H1 (cell line): ENCODE results near the gene TMEM165. TPM values are rescaled to one million over a fixed set of nuclear protein-coding genes. Genes with fewer than 3 reads are reported as not detected.

Experiments
- CTCF ChIA-PET: fragments of 300-600 bp; sonication (Branson Sonifier 250); formaldehyde crosslinking; loops from one replicate; lab custom pipeline; 2021; ENCODE audit not compliant: partially characterized antibody; lab: Charles Lee
- POLR2A ChIA-PET: fragments of 300-600 bp; sonication (Branson Sonifier 250); formaldehyde crosslinking; loops from one replicate; lab custom pipeline; 2021; ENCODE audit warnings: inconsistent platforms; ENCODE audit not compliant: partially characterized antibody; lab: Charles Lee
- DNase-seq, 2 experiments: peaks; one replicate each; pipeline versions ENCODE4 v3.0.0 to v3.0.0-alpha.2; 2010 to 2022; ENCODE audit warnings: low spot score in 2 of 2, low read depth in 1 of 2, mixed read lengths in 1 of 2
- FAIRE-seq: peaks from 2 replicates; lab custom pipeline; 2011; peaks lifted over from hg19 to GRCh38; lab: Jason Lieb, UNC
- H2AFZ ChIP-seq: 2 replicates; pipeline ENCODE4 v1.8.1; 2012; ENCODE audit warnings: low read length, inconsistent platforms
- H2AK5ac ChIP-seq: 2 replicates; pipeline ENCODE4 v1.6.1; 2013; ENCODE audit warnings: low read depth, low read length
- H2BK120ac ChIP-seq: replicated peaks from 2 replicates; pipeline ENCODE3; 2013; ENCODE audit warnings: low read depth, low read length, inconsistent platforms
- H2BK12ac ChIP-seq: 2 replicates; pipeline ENCODE4 v1.6.1; 2013; ENCODE audit warnings: low read depth, low read length
- H2BK15ac ChIP-seq: 2 replicates; pipeline ENCODE4 v1.6.1; 2013; ENCODE audit warnings: low read length
- H2BK20ac ChIP-seq: 2 replicates; pipeline ENCODE4 v1.6.1; 2013; ENCODE audit warnings: low read length
- H2BK5ac ChIP-seq: 2 replicates; pipeline ENCODE4 v1.6.1; 2013; ENCODE audit warnings: low read depth, low read length
- H3K14ac ChIP-seq: 2 replicates; pipeline ENCODE4 v1.6.1; 2013; ENCODE audit warnings: inconsistent platforms; ENCODE audit not compliant: insufficient read length
- H3K18ac ChIP-seq: 2 replicates; pipeline ENCODE4 v1.6.1; 2013; ENCODE audit warnings: low read length; ENCODE audit errors: extremely low read depth
- H3K23ac ChIP-seq: 2 replicates; pipeline ENCODE4 v1.6.1; 2013; ENCODE audit warnings: inconsistent platforms; ENCODE audit not compliant: insufficient read length
- H3K23me2 ChIP-seq: 2 replicates; pipeline ENCODE4 v1.6.1; 2013; ENCODE audit warnings: low read depth, low read length
- H3K27ac ChIP-seq: 2 replicates; pipeline ENCODE4 v1.6.1; 2011; ENCODE audit warnings: low read depth, low read length, inconsistent platforms
- H3K27me3 ChIP-seq, 4 experiments: replicated peaks in 1 of 4; 1 replicate in 1 of 4; 2 replicates in 3 of 4; pipeline versions ENCODE4 v1.6.1 to v1.8.1; 2011 to 2013; ENCODE audit warnings: low read length in 3 of 4, mild to moderate bottlenecking in 3 of 4, inconsistent platforms in 2 of 4, mixed read lengths in 2 of 4, moderate library complexity in 1 of 4; ENCODE audit not compliant: control insufficient read depth in 3 of 4, insufficient read depth in 3 of 4; ENCODE audit errors: extremely low read depth in 1 of 4
- H3K36me3 ChIP-seq, 4 experiments: 2 replicates each; pipeline versions ENCODE4 v1.6.1 to v1.8.1; 2011 to 2013; ENCODE audit warnings: mild to moderate bottlenecking in 4 of 4, low read length in 3 of 4, moderate library complexity in 2 of 4, control low read depth in 1 of 4, inconsistent platforms in 1 of 4; ENCODE audit not compliant: insufficient read depth in 4 of 4, control insufficient read depth in 2 of 4
- H3K4ac ChIP-seq: replicated peaks from 2 replicates; pipeline ENCODE3; 2013; ENCODE audit warnings: low read length, low read depth, mixed read lengths, inconsistent platforms; ENCODE audit not compliant: insufficient read length
- H3K4me1 ChIP-seq, 4 experiments: replicated peaks in 1 of 4; 1 replicate in 1 of 4; 2 replicates in 3 of 4; pipeline versions ENCODE4 v1.6.1 to v1.8.1; 2011 to 2013; ENCODE audit warnings: low read length in 3 of 4, inconsistent platforms in 2 of 4, mixed read lengths in 1 of 4; ENCODE audit not compliant: insufficient read depth in 4 of 4, control insufficient read depth in 3 of 4
- H3K4me2 ChIP-seq, 2 experiments: 2 replicates each; pipeline versions ENCODE4 v1.6.1 to v1.8.1; 2011 to 2013; ENCODE audit warnings: low read depth in 2 of 2, low read length in 2 of 2, control low read depth in 1 of 2, inconsistent platforms in 1 of 2, mild to moderate bottlenecking in 1 of 2; ENCODE audit not compliant: insufficient read depth in 1 of 2
- H3K4me3 ChIP-seq, 4 experiments: fragments of 200-600, 300-600 bp in 1 of 4; sonication (generic), shearing (Covaris generic), sonication (Bioruptor Twin) in 1 of 4; 2 replicates each; pipeline versions ENCODE4 v1.5.1 to v1.8.1; 2011 to 2016; ENCODE audit warnings: low read length in 4 of 4, low read depth in 3 of 4, control low read depth in 2 of 4, inconsistent platforms in 2 of 4, mild to moderate bottlenecking in 2 of 4, mixed read lengths in 1 of 4, moderate library complexity in 1 of 4; ENCODE audit not compliant: insufficient read depth in 2 of 4; ENCODE audit errors: extremely low read depth in 1 of 4
- H3K56ac ChIP-seq: replicated peaks from 2 replicates; pipeline ENCODE3; 2013; ENCODE audit warnings: low read depth, mild to moderate bottlenecking, mixed read lengths, low read length, inconsistent platforms; ENCODE audit not compliant: insufficient read length
- H3K79me1 ChIP-seq: 2 replicates; pipeline ENCODE4 v1.6.1; 2013; ENCODE audit warnings: low read depth, low read length, control low read depth
- H3K79me2 ChIP-seq, 2 experiments: 2 replicates each; pipeline versions ENCODE4 v1.6.1 to v1.8.1; 2012 to 2013; ENCODE audit warnings: low read length in 2 of 2, mild to moderate bottlenecking in 2 of 2, inconsistent platforms in 1 of 2; ENCODE audit not compliant: insufficient read depth in 2 of 2, control insufficient read depth in 1 of 2
- H3K9ac ChIP-seq, 4 experiments: replicated peaks in 1 of 4; 1 replicate in 1 of 4; 2 replicates in 3 of 4; pipeline versions ENCODE4 v1.6.1 to v1.8.1; 2011 to 2013; ENCODE audit warnings: low read depth in 3 of 4, low read length in 3 of 4, control low read depth in 2 of 4, mild to moderate bottlenecking in 2 of 4, moderate library complexity in 2 of 4, inconsistent platforms in 1 of 4; ENCODE audit errors: extremely low read depth in 1 of 4
- H3K9me3 ChIP-seq, 2 experiments: 2 replicates each; pipeline versions ENCODE4 v1.6.1 to v1.8.1; 2012 to 2013; ENCODE audit warnings: mild to moderate bottlenecking in 2 of 2, moderate library complexity in 2 of 2, control low read depth in 1 of 2, inconsistent platforms in 1 of 2, low read depth in 1 of 2, low read length in 1 of 2, mixed read lengths in 1 of 2; ENCODE audit not compliant: insufficient read depth in 2 of 2
- H4K20me1 ChIP-seq, 2 experiments: replicated peaks in 1 of 2; 2 replicates each; pipeline versions ENCODE3 to v1.8.1; 2011 to 2013; ENCODE audit warnings: inconsistent platforms in 2 of 2, low read length in 2 of 2, mild to moderate bottlenecking in 1 of 2; ENCODE audit not compliant: insufficient read depth in 2 of 2, control insufficient read depth in 1 of 2
- H4K5ac ChIP-seq: 2 replicates; pipeline ENCODE4 v1.6.1; 2013; ENCODE audit warnings: low read length, low read depth, mixed read lengths, inconsistent platforms; ENCODE audit not compliant: insufficient read length
- H4K8ac ChIP-seq: 2 replicates; pipeline ENCODE4 v1.8.0; 2013; ENCODE audit warnings: mild to moderate bottlenecking, moderate library complexity, low read length, inconsistent platforms; ENCODE audit not compliant: insufficient read depth; ENCODE audit errors: extremely low read depth
- H4K91ac ChIP-seq: replicated peaks from 2 replicates; pipeline ENCODE3; 2013; ENCODE audit warnings: low read length, mixed read lengths, inconsistent platforms; ENCODE audit not compliant: insufficient read length
- FOSL1 ChIP-seq: IDR thresholded peaks from 2 replicates; pipeline ENCODE4 v1.6.1; 2011; ENCODE audit warnings: mild to moderate bottlenecking, low read depth, low read length, moderate library complexity; ENCODE audit not compliant: insufficient read depth
- SAP30 ChIP-seq: fragments of 300-600 bp; sonication (generic); IDR thresholded peaks from 2 replicates; pipeline ENCODE4 v1.7.1; 2012; ENCODE audit warnings: low read length, moderate library complexity, mild to moderate bottlenecking, inconsistent platforms; ENCODE audit not compliant: insufficient read depth, insufficient replicate concordance
- SUZ12 ChIP-seq: fragments of 200-600 bp; sonication (generic); IDR thresholded peaks from 2 replicates; pipeline ENCODE4 v1.6.1; 2012; ENCODE audit warnings: mild to moderate bottlenecking, inconsistent platforms, low read length, moderate library complexity, mixed read lengths
- USF2 ChIP-seq: IDR thresholded peaks from 2 replicates; pipeline ENCODE4 v1.6.1; 2011; ENCODE audit warnings: low read length, improper control_type of control experiment
- polyA plus RNA-seq, 7 experiments: library from polyadenylated mRNA; depleted of rRNA in 3 of 7; stranded (reverse) in 5 of 7; unstranded in 2 of 7; fragments of >200 nt in 5 of 7; fragments of 200-250 nt in 2 of 7; gene quantifications; 1 replicate in 5 of 7; 2 replicates in 1 of 7; 4 replicates in 1 of 7; pipeline versions ENCODE4 v1.2.1 to v1.2.3, GENCODE V29; 2011 to 2013; ENCODE audit warnings: missing spikeins in 2 of 7, mixed read lengths in 2 of 7
- total RNA-seq: library from RNA; stranded (reverse); fragmentation: NEBNext Ultra II Directional; extraction: Animal tissue kit (Norgen Biotek cat#: 25700); gene quantifications from 2 replicates; pipeline ENCODE4 v1.2.1, GENCODE V29; 2021

The TMEM165 gene
- total and polyA plus RNA-seq, 2 of the 8 experiments (the other 6 are each of a cell fraction or from before 2014, with no cell fraction given): 85.5 to 125 TPM

GRCh38 chr4:55351824-55352223 lies 43.9 kb upstream of the TMEM165 start:
- Histone ChIP-seq H3K27ac (no peak overlapping the region), H4K91ac (no peak overlapping the region), H2BK5ac (no peak overlapping the region), H2BK120ac (no peak overlapping the region), H2AFZ (no peak overlapping the region), H2BK20ac (no peak overlapping the region), H4K5ac (no peak overlapping the region), H3K36me3 (peaks cover 0 to 13% (median 0%) of the 10 kb centered on the region in 4 experiments; a peak in 2 of 8 replicates), H3K9ac (no peak overlapping the region), H3K9me3 (peaks cover 0 to 4% of the 10 kb centered on the region in 2 experiments; a peak in 1 of 4 replicates), H3K14ac (no peak overlapping the region), H3K4ac (no peak overlapping the region), H3K56ac (no peak overlapping the region), H3K18ac (no peak overlapping the region), H4K8ac (no peak overlapping the region), H2BK12ac (no peak overlapping the region), H4K20me1 (no peaks in the 10 kb centered on the region), H3K4me2 (no peak overlapping the region), H3K23me2 (no peaks in the 10 kb centered on the region), H3K79me2 (no peaks in the 10 kb centered on the region), H3K79me1 (no peaks in the 10 kb centered on the region), H3K4me1 (peaks cover 0 to 5% (median under 1%) of the 10 kb centered on the region in 4 experiments; a peak in 6 of 7 replicates), H3K4me3 (no peak overlapping the region), H2BK15ac (no peak overlapping the region), H3K27me3 (no peaks in the 10 kb centered on the region), H3K23ac (no peak overlapping the region), H2AK5ac (no peak overlapping the region)
- no peak for FAIRE-seq
- POLR2A ChIA-PET: no interaction called here
- TF ChIP-seq USF2 (no peak), SUZ12 (no peak), SAP30 (no peak), FOSL1 (no peak)
- CTCF ChIA-PET: interaction anchor here (0.7 to 3.5 kb wide), 2 partner anchors 11 to 174 kb away, joined by 5 to 14 read pairs; no protein-coding TSS in a partner anchor
- DNase-seq: no peak
